Measurements from ENCODE around the gene CRACDL.
"Not testable (repeated sequence)": the region's sequence is repeated elsewhere in the genome, so short reads cannot be mapped to it uniquely, and the experiment has no call there.

Gene CRACDL

DNA sequence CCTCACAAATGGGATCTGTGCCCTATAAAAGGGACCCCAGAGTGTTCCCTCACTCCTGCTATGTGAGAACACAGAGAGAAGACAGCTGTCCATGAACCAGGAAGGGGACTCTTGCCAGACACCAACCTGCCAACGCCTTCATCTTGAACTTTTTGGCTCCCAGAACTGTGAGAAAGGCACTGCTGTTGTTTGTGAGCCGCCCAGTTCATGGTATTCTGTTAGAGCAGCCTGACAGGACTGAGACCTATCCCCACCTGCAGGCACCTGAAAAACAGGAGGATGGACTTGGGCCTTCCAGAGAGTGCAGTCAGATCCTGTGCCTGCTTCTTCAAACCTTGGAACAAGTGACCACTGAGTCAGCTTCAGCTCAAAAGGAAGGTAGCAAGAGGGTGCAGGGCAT is 51.4 kb downstream of the CRACDL start:
- no peak for DNase-seq (ENCODE audit: low read depth in 2 of 2)

DNA sequence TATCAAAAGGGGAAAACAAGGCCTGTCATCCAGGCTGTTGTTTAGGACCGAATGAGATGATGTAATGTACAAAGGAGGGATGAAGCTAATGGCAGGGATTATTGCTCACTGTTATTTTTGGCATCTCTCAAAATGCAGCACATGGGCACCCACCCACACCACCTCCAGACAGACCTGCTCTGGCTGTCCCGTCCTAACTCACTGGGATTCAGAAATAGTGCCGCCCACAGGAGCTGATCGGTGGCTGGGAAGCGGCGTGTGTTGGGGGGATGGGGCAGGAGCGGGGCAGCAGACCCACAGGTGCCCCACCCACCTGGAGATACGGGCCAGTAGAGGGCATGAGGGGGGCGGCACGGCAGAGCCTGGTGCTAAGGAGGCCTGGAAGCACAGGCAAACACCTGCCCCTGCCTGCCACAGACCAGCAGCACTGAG is 52.2 kb downstream of the CRACDL start:
- no peak for DNase-seq (ENCODE audit: low read depth in 2 of 2)

DNA sequence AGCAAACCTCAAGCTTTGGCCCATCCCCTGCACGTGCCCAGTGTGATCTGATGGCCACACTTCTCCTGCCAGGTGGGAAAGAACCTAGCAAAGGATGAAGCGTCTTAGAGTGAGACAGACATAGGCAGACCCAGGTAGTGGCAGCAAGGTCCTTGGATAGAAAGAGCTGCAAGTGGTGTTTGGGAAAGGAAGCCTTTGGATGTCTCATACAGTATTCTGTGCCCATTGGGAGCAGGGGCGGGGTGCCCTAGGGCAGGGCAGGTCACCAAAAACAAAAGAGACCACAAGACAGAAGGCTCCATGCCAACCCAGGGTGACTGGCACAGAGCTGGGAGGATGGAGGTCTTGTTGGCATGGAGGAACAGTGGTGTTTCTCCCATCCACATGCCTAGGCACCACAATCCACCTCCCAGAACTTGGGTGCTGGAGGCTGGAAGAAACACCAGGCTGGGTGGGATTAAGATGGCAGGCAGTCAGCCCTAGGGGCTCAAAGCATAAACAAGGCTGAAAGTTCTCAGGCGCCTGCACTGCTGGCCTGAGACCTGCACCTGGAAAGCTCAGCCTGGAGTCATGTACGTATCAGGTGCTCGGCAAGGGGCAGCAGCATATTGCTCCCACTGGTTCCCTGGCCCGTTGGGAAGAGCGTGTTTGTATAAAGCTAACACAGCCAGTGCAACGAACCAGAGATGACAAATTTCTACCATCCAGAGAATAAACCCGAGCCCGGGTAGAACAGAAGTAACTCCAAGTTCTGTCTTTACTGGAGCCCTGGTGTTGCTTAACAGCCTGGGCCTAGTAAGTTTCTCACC is 52.9 kb downstream of the CRACDL start:
- no peak for DNase-seq (ENCODE audit: low read depth in 2 of 2)

DNA sequence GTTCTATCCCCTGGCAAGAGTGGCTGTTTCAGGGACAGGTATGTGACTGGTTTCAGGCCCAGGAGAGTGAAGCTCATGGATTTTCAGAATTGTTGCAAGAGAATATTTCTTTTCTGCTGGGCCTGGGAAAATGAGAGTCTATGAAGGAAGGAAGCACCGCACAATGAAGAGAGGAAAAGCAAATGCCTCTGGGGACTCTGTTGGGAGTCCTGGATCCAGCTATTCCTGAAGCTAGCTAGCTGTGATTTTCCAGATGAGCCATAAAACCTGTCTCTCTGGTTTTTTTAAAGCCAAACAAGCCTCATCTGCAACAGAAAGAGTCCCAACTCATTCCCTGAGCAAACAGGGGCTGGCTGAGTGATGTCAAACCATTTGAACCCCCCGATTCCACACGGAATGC is 53.7 kb downstream of the CRACDL start:
- DNase-seq (ENCODE audit: low read depth in 2 of 2): no peak

DNA sequence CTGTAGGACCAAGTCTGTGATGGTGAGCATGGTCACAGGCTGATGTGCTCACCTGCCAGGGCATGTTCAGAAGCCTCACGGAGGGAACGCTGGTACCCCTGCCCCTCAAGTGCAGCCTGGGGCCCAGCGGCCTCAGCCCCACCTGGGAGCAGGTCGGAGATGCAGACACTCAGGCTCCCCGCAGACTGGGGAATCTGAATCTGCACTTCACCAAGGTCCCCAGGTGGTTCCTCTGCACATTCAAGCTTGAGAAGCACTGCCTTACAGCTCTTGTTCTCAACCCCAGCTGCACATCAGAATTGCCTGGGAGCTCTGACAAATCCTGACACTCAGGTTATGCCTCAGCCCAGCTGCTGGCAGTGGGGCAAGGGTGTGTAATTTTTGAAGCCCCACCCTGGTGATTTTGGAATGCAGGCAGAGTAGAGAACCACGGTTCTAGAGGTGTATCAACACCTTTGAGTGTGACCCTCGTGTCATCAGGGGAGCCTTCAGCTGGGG is 54.8 kb downstream of the CRACDL start:
- no peak for DNase-seq (ENCODE audit: low read depth in 2 of 2)

DNA sequence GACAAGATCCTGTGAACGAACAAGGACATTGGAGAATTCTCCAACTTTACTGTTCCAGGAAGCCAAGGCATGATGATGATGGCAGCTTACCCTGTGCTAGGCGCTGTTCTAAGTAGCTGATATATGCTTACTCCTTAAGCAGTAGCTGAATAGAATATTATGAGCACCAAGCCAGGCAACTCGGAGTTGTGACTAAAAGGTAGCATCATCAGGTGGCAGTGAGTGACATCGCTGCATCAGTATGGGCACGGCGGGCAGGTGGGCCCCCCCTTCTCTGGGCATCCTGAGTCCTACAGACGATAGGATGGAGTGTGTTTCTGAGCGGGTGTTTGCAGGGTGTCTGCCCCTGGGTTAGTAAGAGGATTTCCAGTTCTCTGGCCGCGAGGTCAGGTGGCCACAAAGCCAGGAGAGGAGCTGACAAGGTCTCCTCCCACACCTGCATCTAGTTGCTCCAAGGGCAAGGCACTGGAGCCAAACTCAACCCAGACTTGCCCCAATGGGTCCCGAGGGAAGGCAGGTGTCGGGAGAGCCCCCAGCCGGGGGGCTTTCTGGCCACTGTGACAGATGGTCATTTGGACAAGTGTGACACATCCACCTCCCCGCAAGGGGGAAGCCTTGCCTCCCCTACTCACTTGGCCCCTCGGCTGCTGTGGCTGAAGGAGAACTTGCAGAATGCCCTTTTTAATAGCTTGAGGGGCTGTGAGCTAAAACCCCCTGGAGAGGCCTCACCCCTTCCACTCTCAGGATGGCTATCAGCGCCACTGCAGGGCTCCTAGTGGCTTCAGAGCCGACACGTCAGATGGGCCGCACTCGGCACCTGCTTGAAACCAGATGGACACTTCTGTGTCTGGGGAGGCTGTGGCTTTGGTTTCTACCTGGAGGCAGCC is 55.5 kb downstream of the CRACDL start:
- DNase-seq (ENCODE audit: low read depth in 2 of 2): no peak

DNA sequence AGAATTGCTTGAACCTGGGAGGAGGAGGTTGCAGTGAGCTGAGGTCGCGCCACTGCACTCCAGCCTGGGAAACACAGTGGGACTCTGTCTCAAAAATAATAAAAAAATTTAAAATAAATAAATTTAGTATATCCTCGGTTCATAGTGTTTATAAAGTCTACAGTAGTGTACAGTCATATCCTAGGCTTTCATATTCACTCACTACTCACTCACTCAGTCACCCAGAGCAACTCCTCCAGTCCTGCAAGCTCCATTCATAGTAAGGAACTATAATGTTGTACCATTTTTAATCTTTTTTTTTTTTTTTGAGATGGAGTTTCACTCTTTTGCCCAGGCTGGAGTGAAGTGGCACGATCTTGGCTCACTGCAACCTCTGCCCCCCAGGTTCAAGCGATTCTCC is 58.4 kb downstream of the CRACDL start:
- not testable (repeated sequence) for DNase-seq (ENCODE audit: low read depth in 2 of 2)

DNA sequence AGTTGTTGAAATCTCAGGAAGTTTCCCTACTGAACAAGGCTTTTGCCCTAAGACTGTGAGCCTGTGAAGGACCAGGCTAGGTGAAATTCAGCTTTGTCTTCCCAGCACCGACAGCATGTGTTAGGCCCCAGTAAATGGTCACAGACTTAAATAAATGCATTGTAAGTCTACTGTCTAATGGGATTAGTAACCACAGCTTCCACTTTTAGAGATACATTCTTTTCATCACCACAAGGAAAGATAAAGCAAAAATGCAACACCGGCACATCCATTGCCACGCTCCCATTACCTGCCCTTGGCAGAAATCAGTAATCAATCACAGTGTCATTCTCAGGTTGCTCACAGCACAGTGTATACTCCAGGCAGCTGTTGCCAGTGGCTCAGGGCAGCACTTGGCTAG is 59.3 kb downstream of the CRACDL start:
- DNase-seq (ENCODE audit: low read depth in 2 of 2): no peak

DNA sequence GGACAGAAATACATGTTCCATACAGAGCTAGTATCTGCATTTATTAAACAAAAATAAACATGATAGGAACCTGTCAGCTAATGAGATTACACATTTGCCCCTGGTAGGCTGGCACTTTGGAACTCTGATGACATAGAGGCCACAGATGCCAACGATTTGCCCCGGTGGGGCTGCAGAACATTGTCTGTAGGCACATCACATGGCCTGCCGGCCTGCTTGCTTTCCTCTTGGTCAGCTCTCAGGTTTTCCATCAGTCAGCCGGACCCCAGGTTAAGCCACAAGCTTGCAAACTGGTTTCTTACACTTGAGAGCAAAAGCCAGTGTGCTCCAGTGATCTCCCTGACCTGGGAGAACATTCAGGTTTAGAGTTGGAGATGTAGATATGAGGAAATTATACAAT is 60.3 kb downstream of the CRACDL start:
- no peak for DNase-seq (ENCODE audit: low read depth in 2 of 2)

DNA sequence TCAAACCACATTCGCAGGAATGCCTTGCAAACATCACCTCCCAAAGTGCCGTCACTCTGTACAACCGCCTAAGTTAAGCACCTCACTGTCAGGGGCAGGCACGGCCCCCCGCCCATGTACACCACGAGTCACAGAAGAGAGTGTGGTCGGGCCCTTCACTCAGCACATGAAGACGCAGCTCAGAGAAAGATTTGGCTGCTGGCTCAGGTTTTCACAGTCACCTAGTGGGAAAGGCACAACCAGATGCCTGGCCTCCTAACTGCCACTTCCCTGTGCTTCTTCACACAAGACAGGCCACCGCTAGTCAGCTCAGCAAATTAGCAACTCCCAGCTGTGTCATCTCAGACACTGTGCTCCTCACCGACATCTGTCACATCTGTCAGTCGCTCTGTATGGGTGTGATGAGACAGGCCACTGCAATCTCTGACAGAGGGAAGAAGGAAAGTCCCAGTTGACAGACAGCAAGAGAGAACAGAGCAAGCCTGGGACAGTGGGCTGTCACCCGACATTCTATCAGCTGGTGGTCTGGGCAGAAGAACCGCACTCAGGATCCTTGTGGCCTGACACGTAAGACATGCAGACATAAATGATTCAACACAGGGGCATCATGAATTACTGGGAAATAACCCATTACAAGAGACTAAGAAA is 60.8 kb downstream of the CRACDL start:
- DNase-seq (ENCODE audit: low read depth in 2 of 2): no peak

DNA sequence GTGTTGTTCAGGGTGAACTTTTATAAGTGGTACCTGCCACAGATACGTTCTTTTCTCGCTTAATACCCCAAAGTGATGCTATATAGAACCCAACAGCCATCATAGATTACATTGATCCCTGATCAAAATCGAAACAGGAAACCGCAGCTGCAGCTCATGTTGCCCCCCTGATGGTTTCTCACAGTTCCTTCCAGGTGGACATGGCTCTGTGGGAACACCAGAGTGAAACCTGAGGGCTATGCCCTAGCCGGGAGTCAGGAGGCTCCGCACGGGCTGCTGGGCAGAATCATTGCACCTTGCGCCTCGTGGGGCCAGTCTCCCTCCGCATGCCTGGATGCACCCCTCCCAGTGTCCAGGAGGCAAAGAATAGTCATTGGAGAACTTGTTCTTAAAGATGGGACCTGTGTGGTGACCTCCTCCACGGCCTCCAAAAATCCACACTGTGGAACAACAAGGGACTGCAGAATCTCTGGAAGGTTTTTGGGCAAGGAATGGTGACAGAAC is 61.8 kb downstream of the CRACDL start:
- DNase-seq (ENCODE audit: low read depth in 2 of 2): no peak

DNA sequence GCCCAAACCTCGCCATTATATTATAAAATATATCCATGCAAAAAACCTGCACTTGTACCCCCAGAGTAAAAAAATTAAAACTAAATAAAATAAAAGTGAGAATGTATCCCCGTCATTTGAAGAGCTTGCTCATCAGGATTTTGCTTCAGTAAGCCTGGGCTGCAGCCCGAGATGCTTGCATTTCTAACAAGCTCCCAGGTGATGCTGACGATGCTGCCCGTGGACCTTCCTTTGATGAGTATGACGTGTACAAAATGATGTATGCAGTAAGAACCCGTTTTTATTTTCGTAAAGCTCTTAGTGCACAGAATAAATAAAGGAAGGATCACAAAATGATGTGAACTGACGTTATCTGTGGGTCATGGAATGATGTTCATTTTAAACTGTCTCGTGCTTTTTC is 63.5 kb downstream of the CRACDL start:
- no peak for DNase-seq (ENCODE audit: low read depth in 2 of 2)

DNA sequence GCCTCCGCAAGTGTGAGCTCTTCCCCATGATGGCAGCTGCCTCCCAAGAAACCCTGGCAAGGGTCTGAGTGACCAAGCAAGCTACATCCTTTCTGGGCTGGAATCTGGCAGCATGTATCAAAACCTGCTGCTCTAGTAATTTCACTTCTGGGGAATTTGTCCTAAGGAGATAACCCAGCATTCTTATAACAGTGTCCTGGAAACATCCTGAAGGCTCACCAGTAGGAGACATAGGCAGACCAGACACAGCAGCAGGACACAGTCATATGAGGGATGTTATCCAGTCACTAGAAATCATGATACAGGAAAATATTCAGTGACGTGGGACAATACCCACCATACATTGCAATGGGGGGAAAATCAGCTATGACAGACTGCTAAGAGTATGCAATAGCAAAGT is 64.5 kb downstream of the CRACDL start:
- no peak for DNase-seq (ENCODE audit: low read depth in 2 of 2)

DNA sequence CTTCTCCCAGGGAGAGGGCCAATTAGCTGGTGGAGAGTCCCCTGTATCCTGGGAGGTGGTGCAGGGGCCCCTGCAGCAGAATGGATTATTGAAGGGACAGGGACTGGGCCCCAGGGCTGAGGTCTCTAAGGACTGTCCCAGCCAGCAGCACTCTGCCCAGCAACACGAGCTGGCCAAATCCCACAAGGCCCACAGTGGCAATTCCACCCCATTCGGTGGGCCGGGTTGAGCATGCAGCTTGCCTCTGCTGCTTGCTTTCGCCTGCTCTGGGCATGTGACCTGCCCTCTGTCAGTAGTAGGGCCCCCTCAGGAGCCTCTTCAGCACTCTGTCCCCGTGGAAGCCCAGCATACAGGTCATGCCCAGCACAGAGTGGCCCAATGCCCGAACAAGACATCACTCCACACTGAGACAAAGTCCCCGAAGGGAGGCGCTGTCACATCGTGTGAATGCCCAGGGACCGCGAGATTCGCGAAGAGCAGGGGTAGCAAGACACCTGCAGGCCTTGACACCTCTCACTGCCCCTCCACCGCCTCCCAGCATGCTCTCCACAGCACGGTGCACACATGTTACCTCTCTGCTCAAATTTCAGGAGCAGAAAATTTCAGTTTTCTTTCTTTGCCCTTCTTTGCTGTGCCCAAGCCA is 65.4 kb downstream of the CRACDL start:
- DNase-seq (ENCODE audit: low read depth in 2 of 2): no peak

DNA sequence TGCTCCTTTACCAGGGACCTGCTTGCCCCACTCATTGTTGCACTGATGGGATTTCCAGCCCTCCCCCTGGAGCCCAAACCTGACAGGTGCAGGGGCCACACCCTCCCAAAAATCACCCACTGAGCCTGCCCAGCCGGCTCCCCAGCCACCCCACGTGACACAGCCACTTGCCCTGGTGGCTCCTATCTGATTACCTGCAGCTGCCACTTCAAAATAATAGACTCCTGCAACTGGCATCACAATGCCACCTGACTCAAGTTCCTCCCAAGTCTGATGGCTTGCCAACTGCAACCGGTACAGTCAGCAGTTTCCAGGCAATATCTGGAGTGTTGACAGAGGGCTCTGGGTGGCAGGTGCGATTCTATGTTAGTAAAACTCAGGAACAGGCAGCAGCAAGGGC is 66.2 kb downstream of the CRACDL start:
- no peak for DNase-seq (ENCODE audit: low read depth in 2 of 2)

DNA sequence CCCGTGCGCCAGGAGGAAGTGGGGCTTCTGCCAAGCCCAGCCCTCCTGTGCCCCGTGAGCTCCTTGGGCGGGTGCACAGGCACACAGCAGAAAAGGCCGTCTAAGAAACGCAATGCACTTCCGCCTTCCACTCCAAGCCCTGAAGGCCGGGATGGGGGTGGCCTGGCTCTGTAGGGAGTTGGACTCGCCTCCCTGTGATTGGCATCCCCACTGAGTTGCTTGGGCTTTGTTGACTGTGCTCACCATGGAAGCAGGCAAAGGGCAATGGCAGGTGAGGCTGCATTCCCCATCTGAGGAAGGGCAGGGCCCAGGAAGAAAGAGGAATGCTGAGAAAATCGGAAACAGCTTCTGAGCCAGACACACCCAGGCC is 66.8 kb downstream of the CRACDL start:
- no peak for DNase-seq (ENCODE audit: low read depth in 2 of 2)

DNA sequence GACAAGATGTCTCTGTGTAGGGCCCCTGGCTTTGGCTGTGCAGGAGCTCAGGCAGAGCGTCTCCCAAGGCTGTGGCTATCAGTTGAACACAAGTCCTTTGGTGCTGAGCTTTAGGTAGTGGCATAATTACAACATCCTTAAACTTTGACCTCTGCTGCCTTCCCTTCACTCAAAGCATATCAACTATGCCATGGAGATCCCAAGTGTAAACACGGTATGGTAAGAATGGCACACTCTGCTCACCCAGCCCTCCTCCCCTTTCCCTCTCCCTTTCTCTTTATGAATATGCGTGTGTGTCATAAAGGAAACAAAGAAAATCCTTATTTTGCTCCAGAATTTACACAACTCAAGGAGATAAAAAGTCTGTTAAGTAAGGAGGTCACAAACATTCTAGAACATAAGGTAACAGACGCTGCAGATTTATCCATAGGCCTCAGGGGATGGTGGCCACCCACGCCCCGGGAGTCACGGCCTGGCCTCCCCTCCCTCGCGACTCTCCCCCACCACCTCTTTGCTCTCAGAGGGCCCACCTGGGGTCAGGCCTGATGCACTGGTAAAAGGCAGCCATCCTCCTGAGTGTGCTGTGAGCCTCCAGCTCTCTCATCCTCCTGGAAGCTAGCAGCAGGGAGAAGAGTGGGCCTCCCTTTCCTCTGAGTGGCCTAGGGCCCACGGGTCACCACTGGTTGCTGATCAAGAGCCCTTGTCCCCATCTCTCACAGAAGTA is 67.3 kb downstream of the CRACDL start:
- DNase-seq (ENCODE audit: low read depth in 2 of 2): no peak

DNA sequence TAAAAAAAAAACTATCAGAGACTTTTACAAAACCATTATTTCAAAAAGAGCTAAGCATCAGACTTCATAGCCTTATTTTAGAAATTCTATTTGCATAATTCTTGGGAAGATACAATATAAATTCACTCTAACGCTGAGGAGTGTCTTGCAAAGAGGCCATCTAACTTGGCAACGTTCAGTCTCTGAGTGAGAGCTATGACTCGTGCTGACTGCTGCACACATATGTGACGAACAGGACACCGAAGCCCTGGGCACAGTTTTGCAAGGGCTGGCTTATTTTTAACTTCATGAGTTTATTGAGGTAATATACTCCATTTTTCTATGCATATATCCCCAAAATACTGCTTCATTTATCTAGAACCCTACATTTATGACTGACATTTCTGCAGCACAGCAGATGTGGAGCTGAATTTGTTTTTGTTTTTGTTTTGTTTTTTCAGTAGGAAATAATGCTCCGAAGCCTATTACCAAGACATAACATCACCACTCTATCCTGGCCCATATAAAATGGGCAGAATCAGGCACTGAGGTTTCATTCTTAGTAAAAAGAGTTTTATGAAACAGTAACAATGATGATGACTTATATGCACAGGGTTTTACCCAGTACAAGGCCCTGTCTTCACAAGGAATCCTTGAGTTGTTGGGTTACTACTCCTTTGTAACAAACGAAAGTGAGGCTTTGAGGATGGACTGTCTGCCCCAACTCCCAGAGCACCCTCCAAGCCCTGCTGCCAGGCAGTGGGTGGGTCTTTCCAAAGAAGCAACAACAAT is 68.3 kb downstream of the CRACDL start:
- DNase-seq (ENCODE audit: low read depth in 2 of 2): no peak

DNA sequence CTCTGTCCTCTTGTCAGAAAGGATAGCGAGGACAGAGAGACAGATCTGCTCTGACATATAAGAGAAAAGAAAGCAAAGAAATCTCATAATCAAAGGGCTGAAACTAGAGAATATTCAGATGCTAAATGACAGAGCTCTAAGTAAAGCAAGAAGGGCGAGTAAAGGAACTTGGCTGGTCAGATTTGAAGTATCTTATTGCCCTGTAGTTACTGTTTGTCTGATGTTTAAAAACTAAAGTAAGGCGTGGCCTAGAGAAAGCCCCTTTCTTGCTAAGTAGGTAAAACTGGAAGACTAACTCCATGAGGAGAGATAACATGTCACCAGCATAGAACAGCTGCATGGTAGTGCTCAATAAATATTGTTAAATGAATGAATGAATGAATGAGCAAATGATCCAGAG is 70.0 kb downstream of the CRACDL start:
- no peak for DNase-seq (ENCODE audit: low read depth in 2 of 2)

DNA sequence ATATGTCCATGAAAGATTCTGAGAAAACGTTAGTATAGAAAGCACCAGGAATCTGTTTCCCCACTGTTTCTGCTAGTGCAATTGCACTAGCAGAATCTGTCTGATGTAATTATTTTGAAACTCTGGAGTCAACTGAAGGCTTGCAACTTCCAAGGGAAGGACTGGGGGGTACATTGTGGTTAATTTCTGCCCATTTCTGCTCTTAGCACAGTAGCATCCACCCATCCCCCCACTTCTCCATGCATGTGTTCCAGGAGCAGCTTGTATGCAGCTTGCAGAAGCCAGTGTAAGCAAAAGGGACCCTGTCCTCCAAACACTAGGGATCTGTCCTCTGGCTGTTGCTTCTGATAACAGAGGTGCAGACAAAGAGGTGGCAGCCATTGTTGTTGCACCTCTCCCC is 74.4 kb downstream of the CRACDL start:
- DNase-seq (ENCODE audit: low read depth in 2 of 2): no peak
